HG02759 (cell line): ENCODE results near the gene WWC1.

ENCODE experiments used
- ATAC-seq: cut with Tn5 transposase; IDR thresholded peaks from one replicate; pipeline ENCODE4 v1.9.1; 2021; ENCODE audit warnings: mild to moderate bottlenecking, moderate library complexity; ENCODE audit not compliant: unreplicated experiment

The WWC1 gene

DNA sequence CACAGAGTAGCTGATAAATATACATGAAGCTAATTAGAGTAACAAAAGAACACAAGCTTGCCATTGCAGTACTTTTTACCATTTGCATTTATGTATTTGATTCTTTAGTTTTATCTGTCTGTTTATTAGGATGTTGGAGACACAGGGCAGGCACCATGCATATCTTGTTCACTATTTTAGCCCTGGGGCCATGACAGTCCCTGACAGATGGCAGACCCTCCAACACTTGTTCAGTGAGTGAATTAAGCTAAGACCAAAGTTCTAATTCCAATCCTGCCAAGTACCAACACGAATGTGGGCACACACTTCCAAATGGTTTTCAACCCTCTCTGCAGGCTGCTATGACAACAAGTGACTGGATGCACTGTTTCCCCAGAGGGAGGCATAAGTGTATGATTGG lies 182.9 kb downstream of the WWC1 start:
- ATAC-seq: no peak

- no peak for ATAC-seq
Observed at GRCh38 chr5:168477060-168477459, 185.6 kb downstream of the WWC1 start.

DNA sequence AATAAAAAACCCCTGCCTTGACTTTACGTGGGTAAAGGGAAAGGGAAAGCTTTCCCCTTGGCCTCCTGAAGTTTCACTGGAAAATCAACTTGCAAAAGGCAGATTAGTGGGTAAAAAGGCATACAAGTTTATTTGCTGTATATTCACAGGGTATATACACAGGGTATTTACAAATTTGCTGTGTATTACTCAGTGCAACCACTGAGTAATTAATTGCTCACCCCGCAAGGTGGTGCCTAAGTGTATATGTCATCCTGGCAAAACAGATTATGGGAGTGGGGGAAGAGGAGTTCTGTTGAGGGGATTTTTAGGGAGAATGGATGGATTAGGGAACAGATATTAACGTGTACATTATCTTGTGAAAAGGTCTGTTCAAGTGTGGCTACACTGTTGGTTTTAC lies 187.7 kb downstream of the WWC1 start:
- no peak for ATAC-seq

DNA sequence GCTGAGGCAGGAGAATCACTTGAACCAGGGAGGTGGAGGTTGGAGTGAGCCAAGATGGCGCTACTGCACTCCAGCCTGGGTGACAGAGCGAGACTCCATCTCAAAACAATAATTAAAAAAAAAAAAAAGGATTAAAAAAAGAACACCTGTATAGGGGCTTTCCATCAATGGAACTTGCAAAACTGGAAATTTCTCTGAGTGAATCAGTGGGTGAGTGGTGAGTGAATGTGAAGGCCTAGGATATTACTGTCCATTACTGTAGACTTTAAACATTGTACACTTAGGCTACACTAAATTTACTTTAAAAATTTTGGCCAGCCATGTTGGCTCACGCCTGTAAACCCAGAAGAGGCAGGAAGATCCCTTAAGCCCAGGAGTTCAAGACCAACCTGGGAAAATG lies 189.2 kb downstream of the WWC1 start:
- ATAC-seq: no peak

GRCh38 chr5:168481330-168481788 lies 189.9 kb downstream of the WWC1 start:
- peak; percentile 93 for ATAC-seq

- ATAC-seq: no peak
Observed at GRCh38 chr5:168482361-168482760, 190.9 kb downstream of the WWC1 start.

DNA sequence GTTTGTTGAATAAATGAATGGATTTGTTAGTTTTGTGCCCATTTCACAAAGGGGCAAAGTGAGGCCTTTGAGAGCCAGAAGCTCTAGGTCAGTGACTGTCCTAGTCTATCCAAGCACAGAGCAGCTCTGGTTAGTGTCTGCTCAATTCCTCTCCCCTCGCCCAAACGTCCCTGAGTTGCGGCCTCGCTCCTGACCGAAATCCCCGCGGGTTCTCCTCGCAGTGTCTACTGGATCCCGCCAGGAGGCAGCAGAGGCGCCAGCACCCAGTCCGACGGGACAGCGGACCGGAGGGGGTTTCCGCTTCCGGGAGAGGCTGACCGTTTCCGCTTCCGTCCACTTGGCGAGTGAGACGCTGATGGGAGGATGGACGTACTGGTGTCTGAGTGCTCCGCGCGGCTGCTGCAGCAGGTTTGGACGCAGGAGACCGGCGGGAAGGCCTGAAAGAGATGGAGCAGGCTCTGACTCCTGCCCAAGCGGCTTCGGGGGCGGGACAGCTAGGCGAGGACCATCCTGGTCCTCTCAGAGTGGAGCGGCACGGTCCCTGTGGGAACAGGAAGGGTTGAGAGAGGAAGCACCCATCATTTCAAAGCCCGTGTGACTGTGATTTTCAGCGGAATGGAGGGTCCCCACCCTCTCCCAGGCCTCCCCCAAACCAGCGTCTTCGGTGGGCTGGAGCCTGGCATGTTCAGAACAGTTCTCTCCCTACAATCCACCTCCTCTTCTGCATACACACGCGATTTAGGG lies 194.9 kb downstream of the WWC1 start, which contains the start of gene RARS1:
RARS1 (plus strand) TSS at position 336 of the 744 bp plus-strand sequence; CDS start at position 364, 28 bp downstream.
- ATAC-seq: peak; percentile 88

GRCh38 chr5:168489059-168489458 lies 197.6 kb downstream of the WWC1 start:
- ATAC-seq: no peak

DNA sequence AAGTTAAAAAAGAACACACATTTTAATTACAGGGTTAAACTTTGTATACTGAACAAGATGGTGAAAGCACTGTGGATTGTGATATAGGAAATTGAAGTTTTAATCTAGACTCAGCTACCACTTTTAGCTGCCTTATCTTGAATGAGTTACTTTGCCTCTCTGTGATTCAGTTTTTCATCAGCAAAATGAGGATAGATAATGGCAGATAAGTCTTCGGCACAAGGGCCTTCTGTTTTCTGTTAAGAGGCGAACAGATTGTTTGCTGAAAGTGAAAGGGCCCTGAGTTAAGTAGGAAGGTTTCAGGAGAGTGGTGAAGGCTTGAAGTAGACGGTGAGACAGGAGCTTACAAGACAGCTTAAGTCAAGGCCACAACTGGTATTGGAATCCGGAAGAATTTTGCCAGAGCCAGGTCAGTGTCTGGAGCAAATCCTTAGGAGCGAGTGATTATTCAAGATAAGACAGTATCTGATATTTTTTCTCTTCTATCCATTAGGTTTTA lies 202.7 kb downstream of the WWC1 start:
- no peak for ATAC-seq

GRCh38 chr5:168502563-168503237 lies 211.3 kb downstream of the WWC1 start:
- no peak for ATAC-seq

- ATAC-seq: no peak
Observed at GRCh38 chr5:168513861-168514428, 222.5 kb downstream of the WWC1 start.
